Right atrium auricular region (tissue), 2 donors: Measurements from ENCODE around the gene AVPR1B. TPM values are rescaled to one million over a fixed set of nuclear protein-coding genes. Genes with fewer than 3 reads are reported as not detected.

Experiments
- DNase-seq: peaks from one replicate; pipeline ENCODE4 v3.0.0-alpha.2; 2019; ENCODE audit warnings: low spot score
- H3K27ac ChIP-seq, 2 donors: fragments of 200-600 bp; sonication (generic); 1 replicate in 1 of 2; 2 replicates in 1 of 2; pipeline ENCODE4 v1.5.1; 2016 to 2019
- H3K27me3 ChIP-seq, 2 donors: fragments of 200-600 bp; sonication (generic); one replicate each; pipeline versions ENCODE4 v1.5.1 to v1.6.0; 2017 to 2019
- H3K36me3 ChIP-seq: fragments of 200-600 bp; sonication (generic); one replicate; pipeline ENCODE4 v1.5.1; 2016
- H3K4me1 ChIP-seq, 2 donors: fragments of 200-600 bp; sonication (generic); one replicate each; pipeline versions ENCODE4 v1.5.1 to v1.6.0; 2017 to 2019
- H3K4me3 ChIP-seq, 2 donors: fragments of 200-600 bp; sonication (generic); 1 replicate in 1 of 2; 2 replicates in 1 of 2; pipeline ENCODE4 v1.5.1; 2017 to 2019; ENCODE audit warnings: mild to moderate bottlenecking in 1 of 2, moderate library complexity in 1 of 2
- H3K9me3 ChIP-seq, 2 donors: fragments of 200-600 bp; sonication (generic); one replicate each; pipeline ENCODE4 v1.5.1; 2019
- total RNA-seq, 2 donors: library from RNA; depleted of rRNA; stranded (reverse); fragments of >200 nt; gene quantifications; one replicate each; pipeline ENCODE4 v1.1.0, GENCODE V29; 2016
- TF ChIP-seq, protein P1 (sequence below), 2 donors: fragments of 200-600 bp; sonication (generic); IDR thresholded peaks; one replicate each; pipeline ENCODE4 v1.5.1; 2019; ENCODE audit warnings: antibody characterized with exemption in 2 of 2

Gene AVPR1B
- total RNA-seq, 2 donors from 2014 or later: not detected

DNA sequence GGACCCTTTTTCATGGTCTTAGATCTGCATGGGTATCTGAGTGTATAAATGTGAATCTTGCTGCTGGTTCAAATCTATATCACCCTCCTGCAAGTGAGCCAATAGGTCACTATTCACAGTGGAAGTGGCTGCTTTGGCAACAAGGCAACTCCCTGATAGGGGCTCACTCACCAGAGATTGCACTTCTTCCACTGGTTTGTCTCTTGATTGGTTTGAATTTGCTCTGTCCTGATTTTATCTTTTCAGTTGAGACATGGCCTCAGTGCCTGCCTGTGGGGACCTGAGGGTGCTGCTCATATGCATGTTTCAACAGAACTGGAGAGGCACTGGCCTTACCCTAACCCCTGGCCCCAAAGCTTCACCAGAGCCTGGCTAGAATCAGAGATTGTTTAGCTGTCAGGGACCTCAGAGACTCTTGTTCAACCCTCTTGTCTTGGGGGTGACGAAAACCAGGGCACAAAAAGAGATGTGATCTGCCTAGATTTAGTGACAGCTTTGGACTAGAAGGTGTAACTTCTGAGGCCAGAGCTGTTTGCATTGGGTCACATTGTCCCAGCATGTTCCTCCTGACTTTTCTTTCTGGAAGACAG is 16.9 kb downstream of the AVPR1B start:
- no peaks in the 10 kb centered on the region for H3K4me1 ChIP-seq
- no peaks in the 10 kb centered on the region for H3K9me3 ChIP-seq
- DNase-seq: peak; percentile 36
- H3K27ac ChIP-seq: no peak overlapping the region
- no peak overlapping the region for H3K4me3 ChIP-seq
- H3K36me3 ChIP-seq: no peaks in the 10 kb centered on the region
- no peaks in the 10 kb centered on the region for H3K27me3 ChIP-seq
- TF ChIP-seq, protein P1, sequence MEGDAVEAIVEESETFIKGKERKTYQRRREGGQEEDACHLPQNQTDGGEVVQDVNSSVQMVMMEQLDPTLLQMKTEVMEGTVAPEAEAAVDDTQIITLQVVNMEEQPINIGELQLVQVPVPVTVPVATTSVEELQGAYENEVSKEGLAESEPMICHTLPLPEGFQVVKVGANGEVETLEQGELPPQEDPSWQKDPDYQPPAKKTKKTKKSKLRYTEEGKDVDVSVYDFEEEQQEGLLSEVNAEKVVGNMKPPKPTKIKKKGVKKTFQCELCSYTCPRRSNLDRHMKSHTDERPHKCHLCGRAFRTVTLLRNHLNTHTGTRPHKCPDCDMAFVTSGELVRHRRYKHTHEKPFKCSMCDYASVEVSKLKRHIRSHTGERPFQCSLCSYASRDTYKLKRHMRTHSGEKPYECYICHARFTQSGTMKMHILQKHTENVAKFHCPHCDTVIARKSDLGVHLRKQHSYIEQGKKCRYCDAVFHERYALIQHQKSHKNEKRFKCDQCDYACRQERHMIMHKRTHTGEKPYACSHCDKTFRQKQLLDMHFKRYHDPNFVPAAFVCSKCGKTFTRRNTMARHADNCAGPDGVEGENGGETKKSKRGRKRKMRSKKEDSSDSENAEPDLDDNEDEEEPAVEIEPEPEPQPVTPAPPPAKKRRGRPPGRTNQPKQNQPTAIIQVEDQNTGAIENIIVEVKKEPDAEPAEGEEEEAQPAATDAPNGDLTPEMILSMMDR (IDR thresholded peaks at IDR 0.05): no peak

DNA sequence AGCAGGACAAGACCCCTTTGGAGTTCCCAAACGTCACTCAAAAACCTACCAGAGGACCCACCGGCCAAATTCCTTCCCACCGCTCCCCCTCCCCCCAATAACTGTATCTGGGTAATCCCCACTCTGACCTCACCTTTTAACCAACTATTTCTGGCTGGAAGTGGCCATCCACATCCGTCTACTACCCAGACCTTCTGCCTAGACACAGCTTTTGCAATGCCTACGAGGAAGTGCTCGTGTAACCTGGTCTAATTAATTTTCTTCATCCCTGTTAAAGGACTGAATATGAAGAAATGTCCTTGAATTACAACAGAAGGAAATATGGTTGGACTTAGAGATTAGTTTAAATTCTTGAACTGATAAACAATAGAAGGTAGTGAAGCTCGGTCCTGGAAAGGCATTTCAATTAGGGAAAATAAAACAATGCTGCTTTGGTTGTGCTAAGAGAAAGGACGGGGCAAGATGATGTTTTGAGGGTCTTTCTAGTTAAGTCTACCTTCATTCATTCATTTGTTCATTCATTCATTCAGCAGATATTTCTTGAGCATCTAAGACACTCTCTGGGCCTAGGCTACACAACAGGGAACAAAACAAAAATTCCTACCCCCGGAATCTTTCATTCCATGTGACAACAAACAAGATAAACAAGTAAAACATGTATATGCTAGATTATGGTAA is 18.8 kb downstream of the AVPR1B start:
- H3K27ac ChIP-seq: no peak overlapping the region
- H3K4me3 ChIP-seq: no peak overlapping the region
- H3K9me3 ChIP-seq: no peaks in the 10 kb centered on the region
- no peaks in the 10 kb centered on the region for H3K4me1 ChIP-seq
- H3K27me3 ChIP-seq: no peaks in the 10 kb centered on the region
- no peaks in the 10 kb centered on the region for H3K36me3 ChIP-seq
- TF ChIP-seq, protein P1 (IDR thresholded peaks at IDR 0.05): no peak
- no peak for DNase-seq

DNA sequence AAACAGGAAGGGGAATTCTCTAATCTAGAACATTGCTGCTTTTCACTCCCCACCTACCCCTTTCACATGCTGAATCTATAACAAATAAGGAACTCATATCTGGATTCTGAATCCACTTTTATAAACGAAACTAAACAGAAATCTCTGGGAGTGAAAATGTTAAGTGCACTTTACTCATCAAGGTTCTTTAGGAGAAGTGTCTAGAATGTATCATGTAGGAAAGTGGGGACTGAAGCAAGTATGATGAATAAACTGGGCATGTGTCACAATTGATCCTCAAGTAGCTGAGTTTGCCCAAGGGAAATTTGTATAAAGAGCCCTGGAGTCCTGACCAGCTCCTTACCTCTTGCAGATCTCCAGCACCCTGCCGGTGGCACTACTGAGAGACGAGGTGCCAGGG is 19.8 kb downstream of the AVPR1B start:
- TF ChIP-seq, protein P1 (IDR thresholded peaks at IDR 0.05): no peak
- no peaks in the 10 kb centered on the region for H3K27me3 ChIP-seq
- H3K9me3 ChIP-seq: no peaks in the 10 kb centered on the region
- no peak overlapping the region for H3K4me3 ChIP-seq
- H3K4me1 ChIP-seq: no peaks in the 10 kb centered on the region
- DNase-seq: no peak
- no peak overlapping the region for H3K27ac ChIP-seq
- H3K36me3 ChIP-seq: no peaks in the 10 kb centered on the region

DNA sequence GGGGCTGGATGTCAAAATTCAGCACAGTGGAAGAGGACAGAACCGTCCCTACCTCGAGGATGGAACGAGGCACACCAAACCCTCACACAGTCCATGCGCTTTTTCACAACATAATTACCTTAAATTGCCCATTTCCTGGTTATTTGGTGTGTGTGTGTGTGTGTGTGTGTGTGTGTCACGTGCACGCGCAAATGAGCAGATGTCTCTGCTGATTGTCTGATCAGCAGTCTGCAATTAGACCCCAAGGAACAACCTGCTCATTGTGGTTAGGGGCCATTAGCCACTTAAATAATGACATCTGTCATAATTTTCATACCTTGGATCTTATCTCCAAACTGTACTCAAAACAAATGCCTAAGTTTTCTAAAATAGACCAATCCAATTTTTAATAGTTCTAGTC is 23.2 kb downstream of the AVPR1B start:
- Histone ChIP-seq H3K27me3 (no peaks in the 10 kb centered on the region), H3K27ac (no peak overlapping the region), H3K4me1 (no peaks in the 10 kb centered on the region), H3K4me3 (no peak overlapping the region), H3K36me3 (no peaks in the 10 kb centered on the region), H3K9me3 (no peaks in the 10 kb centered on the region)
- TF ChIP-seq, protein P1 (IDR thresholded peaks at IDR 0.05): no peak
- no peak for DNase-seq

DNA sequence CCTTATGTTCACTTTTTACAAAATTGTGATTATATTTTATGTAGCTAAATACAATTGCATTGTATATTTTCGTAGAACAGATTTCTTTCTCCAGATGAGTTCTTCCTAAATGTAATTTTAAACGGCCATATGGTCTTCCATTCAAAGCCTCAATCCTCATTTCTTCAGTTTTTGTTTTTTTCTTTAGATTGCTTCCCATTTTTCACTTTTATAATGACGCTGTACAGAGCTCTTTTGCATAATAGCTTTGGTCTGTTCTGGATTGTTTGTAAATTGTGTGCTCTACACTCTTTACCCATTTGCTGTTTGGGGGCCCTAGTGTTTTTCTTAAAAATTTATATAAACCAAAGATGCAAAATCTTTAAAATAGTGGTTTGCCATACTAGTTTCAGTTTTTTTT is 27.8 kb downstream of the AVPR1B start:
- TF ChIP-seq, protein P1 (IDR thresholded peaks at IDR 0.05): no peak

More for the DNA sequence above, 27.8 kb downstream of the AVPR1B start:
- Histone ChIP-seq H3K9me3 (no peaks in the 10 kb centered on the region), H3K27me3 (no peaks in the 10 kb centered on the region), H3K4me1 (no peaks in the 10 kb centered on the region), H3K36me3 (no peaks in the 10 kb centered on the region), H3K4me3 (no peak overlapping the region), H3K27ac (no peak overlapping the region)
- no peak for DNase-seq
